KMS-11 (cell line): ENCODE results near the gene PIK3CG.

ENCODE experiments used
- H2AFZ ChIP-seq: fragments of 200-600 bp; sonication (generic); 2 replicates; pipeline ENCODE4 v1.6.1; 2016; ENCODE audit warnings: antibody characterized with exemption, mixed run types, low read depth
- H3K27ac ChIP-seq: fragments of 200-600 bp; sonication (generic); 2 replicates; pipeline ENCODE4 v1.6.1; 2016; ENCODE audit warnings: mild to moderate bottlenecking, mixed run types
- H3K27me3 ChIP-seq: fragments of 200-600 bp; sonication (generic); 2 replicates; pipeline ENCODE4 v1.6.1; 2017; ENCODE audit warnings: mild to moderate bottlenecking, low read depth, mixed run types, moderate library complexity; ENCODE audit not compliant: insufficient read depth
- H3K36me3 ChIP-seq: fragments of 200-600 bp; sonication (generic); 2 replicates; pipeline ENCODE4 v1.6.1; 2017; ENCODE audit warnings: mild to moderate bottlenecking, mixed run types; ENCODE audit not compliant: insufficient read depth
- H3K4me1 ChIP-seq: fragments of 200-600 bp; sonication (generic); 2 replicates; pipeline ENCODE4 v1.6.1; 2016; ENCODE audit warnings: mild to moderate bottlenecking, low read depth, mixed run types; ENCODE audit not compliant: poor library complexity, severe bottlenecking
- H3K4me2 ChIP-seq: fragments of 200-600 bp; sonication (generic); 2 replicates; pipeline ENCODE4 v1.7.0; 2016; ENCODE audit warnings: mild to moderate bottlenecking, mixed run types
- H3K4me3 ChIP-seq: fragments of 200-600 bp; sonication (generic); IDR thresholded peaks from 2 replicates; pipeline ENCODE4 v1.6.1; 2017; ENCODE audit warnings: low read depth, low read length, mixed read lengths; ENCODE audit not compliant: insufficient read depth
- H3K79me2 ChIP-seq: fragments of 200-600 bp; sonication (generic); 2 replicates; pipeline ENCODE4 v1.6.1; 2016; ENCODE audit warnings: low read depth, mixed run types; ENCODE audit not compliant: insufficient read depth
- H3K9ac ChIP-seq: fragments of 200-600 bp; sonication (generic); 2 replicates; pipeline ENCODE4 v1.6.1; 2016; ENCODE audit warnings: mild to moderate bottlenecking, mixed run types
- H4K20me1 ChIP-seq: fragments of 200-600 bp; sonication (generic); 2 replicates; pipeline ENCODE4 v1.6.1; 2016; ENCODE audit warnings: mild to moderate bottlenecking, mixed run types; ENCODE audit not compliant: insufficient read depth
- CTCF ChIP-seq: fragments of 200-600 bp; sonication (generic); conservative IDR thresholded peaks from 2 replicates; pipeline ENCODE4 v1.6.1; 2017; ENCODE audit warnings: low read depth, mild to moderate bottlenecking, antibody characterized with exemption, low read length, moderate library complexity, mixed read lengths

Gene PIK3CG

DNA sequence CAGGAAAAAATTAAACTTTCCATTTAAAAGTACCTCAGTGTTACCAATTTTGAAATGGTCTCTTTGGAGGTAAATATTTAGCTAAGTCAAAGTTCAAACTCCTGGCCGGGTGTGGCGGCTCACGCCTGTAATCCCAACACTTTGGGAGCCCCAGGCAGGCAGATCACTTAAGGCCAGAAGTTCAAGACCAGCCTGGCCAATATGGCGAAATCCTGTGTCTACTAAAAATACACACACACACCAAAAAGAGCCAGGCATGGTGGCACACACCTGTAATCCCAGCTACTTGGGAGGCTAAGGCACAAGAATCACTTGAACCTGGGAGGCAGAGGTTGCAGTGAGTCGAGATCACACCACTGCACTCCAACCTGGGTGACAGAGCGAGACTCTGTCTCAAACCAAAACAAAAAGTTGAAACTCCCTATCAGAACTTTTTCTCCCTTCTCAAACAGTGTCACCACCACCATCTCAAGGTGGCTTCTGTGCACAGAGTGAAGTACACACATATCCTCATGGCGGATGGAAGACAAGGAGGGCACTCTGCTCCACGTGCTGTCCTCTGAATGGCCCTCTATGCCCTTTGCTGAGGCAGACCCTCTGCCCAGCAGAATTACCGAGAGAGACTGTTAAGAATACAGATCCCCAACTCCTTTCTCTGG is 11.7 kb upstream of the PIK3CG start:
- H3K4me3 ChIP-seq = no peak overlapping the region
- no peaks in the 10 kb centered on the region for H4K20me1 ChIP-seq
- H3K36me3 ChIP-seq = no peaks in the 10 kb centered on the region
- no peak for TF ChIP-seq CTCF
- no peaks in the 10 kb centered on the region for H3K27me3 ChIP-seq
- no peaks in the 10 kb centered on the region for H3K79me2 ChIP-seq
- no peak overlapping the region for H2AFZ ChIP-seq
- H3K4me2 ChIP-seq = no peak overlapping the region
- no peaks in the 10 kb centered on the region for H3K4me1 ChIP-seq
- no peak overlapping the region for H3K9ac ChIP-seq
- H3K27ac ChIP-seq = no peak overlapping the region

DNA sequence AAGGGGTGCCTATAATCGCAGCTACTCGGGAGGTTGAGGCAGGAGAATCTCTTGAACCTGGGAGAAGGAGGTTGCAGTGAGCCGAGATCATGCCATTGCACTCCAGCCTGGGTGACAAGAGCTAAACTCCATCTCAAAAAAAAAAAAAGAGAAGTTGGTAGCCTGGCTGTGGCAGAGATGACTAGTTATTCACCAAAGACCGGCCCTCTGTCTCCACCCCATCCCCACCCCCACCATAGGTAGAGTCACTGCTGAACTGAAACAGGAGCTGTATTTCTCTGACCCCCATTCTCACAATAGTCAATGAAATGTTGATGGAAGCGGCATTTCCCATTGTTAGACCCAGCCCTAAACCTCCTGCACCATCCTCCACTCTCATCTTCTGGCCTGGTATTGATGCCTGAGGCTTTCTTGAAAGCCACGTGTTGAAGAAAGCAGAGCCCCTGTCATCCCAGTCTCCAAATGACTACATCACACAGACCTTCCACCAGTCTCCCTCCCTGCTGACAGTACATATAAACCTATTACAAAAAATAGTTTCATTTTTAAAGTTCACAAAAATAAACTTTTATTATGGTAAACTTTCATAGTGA is 9.4 kb upstream of the PIK3CG start:
- Histone ChIP-seq H4K20me1 (no peaks in the 10 kb centered on the region), H2AFZ (no peak overlapping the region), H3K27me3 (no peaks in the 10 kb centered on the region), H3K9ac (no peak overlapping the region), H3K36me3 (no peaks in the 10 kb centered on the region), H3K4me2 (no peak overlapping the region), H3K4me3 (no peak overlapping the region), H3K4me1 (peaks cover 2% of the 10 kb centered on the region), H3K27ac (no peak overlapping the region), H3K79me2 (no peaks in the 10 kb centered on the region)
- TF ChIP-seq CTCF = no peak

GRCh38 chr7:106858618-106859532 is 6.2 kb upstream of the PIK3CG start:
- Histone ChIP-seq H3K4me3 (no peak overlapping the region), H3K4me2 (no peak overlapping the region), H3K9ac (no peak overlapping the region), H4K20me1 (no peaks in the 10 kb centered on the region), H3K4me1 (peaks cover 2% of the 10 kb centered on the region), H3K36me3 (no peaks in the 10 kb centered on the region), H2AFZ (no peak overlapping the region), H3K79me2 (no peaks in the 10 kb centered on the region), H3K27me3 (no peaks in the 10 kb centered on the region), H3K27ac (no peak overlapping the region)
- no peak for TF ChIP-seq CTCF

GRCh38 chr7:106862317-106863089 is 2.6 kb upstream of the PIK3CG start:
- Histone ChIP-seq H2AFZ (no peak overlapping the region), H3K9ac (no peak overlapping the region), H3K4me3 (no peak overlapping the region), H3K27ac (no peak overlapping the region), H3K27me3 (no peaks in the 10 kb centered on the region), H3K4me1 (peaks cover 25% of the 10 kb centered on the region), H4K20me1 (no peaks in the 10 kb centered on the region), H3K4me2 (no peak overlapping the region), H3K79me2 (0 out of 2 replicates have a peak, but pooled peaks cover 4% of the 10 kb centered on the region), H3K36me3 (no peaks in the 10 kb centered on the region)
- no peak for TF ChIP-seq CTCF
